ENCODE measurements around the gene TRIO.

Gene TRIO

DNA sequence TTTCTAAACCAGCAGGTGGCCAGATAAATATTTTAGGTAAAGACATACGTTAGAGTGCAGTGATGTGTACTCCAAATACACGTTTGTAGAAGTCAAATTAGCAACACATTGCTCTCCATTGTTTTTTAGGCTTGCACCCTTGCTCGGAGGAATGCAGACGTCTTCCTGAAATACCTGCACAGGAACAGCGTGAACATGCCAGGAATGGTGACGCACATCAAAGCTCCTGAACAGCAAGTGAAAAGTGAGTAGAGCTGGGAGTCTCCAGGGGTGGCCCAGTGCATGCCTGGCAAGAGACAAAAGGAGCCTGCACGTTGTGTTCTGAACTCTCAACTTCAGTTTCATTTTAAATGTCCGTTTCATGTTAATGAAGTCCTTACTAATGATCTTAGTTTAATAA, 231.0 kb downstream of the TRIO start:
- DNase-seq (ENCODE audit: low read depth), result no peak
- H3K4me3 ChIP-seq (ENCODE audit: low read length), result no peak overlapping the region
- TF ChIP-seq, protein P1, sequence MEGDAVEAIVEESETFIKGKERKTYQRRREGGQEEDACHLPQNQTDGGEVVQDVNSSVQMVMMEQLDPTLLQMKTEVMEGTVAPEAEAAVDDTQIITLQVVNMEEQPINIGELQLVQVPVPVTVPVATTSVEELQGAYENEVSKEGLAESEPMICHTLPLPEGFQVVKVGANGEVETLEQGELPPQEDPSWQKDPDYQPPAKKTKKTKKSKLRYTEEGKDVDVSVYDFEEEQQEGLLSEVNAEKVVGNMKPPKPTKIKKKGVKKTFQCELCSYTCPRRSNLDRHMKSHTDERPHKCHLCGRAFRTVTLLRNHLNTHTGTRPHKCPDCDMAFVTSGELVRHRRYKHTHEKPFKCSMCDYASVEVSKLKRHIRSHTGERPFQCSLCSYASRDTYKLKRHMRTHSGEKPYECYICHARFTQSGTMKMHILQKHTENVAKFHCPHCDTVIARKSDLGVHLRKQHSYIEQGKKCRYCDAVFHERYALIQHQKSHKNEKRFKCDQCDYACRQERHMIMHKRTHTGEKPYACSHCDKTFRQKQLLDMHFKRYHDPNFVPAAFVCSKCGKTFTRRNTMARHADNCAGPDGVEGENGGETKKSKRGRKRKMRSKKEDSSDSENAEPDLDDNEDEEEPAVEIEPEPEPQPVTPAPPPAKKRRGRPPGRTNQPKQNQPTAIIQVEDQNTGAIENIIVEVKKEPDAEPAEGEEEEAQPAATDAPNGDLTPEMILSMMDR (conservative IDR thresholded peaks at IDR 0.05; ENCODE audit: low read length), result no peak

DNA sequence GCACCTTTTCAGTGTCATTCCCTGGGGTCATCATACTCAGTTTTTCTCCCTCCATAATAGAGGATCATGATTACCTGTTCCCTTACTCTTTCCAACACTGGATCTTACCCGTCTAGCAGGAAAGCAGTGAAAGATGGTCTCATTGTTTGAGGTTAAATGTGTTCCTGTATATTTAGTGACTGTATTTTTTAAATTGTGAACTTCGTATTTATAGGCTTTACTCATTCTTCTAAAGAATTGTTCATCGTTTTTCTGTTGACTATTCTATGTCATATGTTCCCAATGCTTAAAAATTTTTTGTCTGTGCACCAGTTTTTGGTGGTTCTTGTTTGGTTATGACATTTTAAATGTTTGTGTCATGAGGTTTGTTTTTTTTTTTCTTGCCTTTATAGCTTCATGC, 233.6 kb downstream of the TRIO start:
- no peak overlapping the region for H3K4me3 ChIP-seq (ENCODE audit: low read length)
- DNase-seq (ENCODE audit: low read depth), result no peak
- TF ChIP-seq, protein P1 (conservative IDR thresholded peaks at IDR 0.05; ENCODE audit: low read length), result no peak

DNA sequence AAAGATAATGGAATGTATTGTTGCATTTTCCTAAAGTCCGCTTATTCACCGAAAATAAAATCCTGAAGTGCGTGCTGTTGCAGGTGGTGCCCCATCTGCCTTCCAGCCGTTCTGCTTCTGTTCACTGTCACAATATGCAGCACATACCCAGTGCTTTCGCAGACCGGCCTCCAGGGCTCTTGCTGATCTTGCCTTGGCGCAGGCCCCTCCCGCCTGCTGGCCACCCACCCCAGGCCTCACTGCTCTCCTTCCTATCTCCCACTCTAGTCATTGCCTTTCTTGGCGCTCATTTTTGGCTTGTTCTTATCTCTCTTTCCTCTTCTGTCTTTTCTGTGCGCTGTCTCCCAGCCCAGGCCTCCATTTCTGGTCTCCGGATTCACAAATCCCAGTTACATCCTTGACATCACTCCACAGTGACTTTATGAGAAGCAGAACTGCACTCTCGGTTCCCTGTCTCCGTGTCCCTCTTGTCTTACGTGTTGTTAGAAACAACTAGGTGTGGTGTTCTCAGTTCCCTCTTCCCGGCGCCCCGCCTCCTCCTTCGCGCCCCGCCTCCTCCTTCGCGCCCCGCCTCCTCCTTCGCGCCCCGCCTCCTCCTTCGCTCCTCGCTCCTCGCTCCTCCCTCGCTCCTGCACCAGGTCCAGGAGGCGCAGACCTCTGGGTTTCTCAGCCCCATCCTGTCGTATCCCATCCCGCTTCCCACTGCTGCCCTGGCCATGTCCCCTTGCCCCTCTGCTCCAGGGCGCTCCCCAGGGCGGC, 236.8 kb downstream of the TRIO start:
- no peak for DNase-seq (ENCODE audit: low read depth)
- TF ChIP-seq, protein P1 (conservative IDR thresholded peaks at IDR 0.05; ENCODE audit: low read length), result no peak
- no peak overlapping the region for H3K4me3 ChIP-seq (ENCODE audit: low read length)

DNA sequence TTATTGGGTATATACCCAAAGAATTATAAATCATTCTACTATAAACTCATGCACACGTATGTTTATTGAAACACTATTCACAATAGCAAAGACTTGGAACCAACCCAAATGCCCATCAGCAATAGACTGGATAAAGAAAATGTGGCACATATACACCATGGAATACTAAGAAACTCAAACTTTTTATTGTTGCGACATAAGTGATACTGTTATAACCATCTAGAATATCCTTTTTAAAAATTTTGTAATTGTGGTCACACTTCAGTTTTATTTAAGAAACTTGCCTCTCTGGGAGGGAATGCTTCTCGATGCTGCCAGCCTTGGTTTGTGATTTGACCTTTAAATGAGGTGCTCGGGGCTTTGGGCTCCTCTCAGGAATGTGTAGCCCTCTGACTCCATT, 237.6 kb downstream of the TRIO start:
- H3K4me3 ChIP-seq (ENCODE audit: low read length), result no peak overlapping the region
- TF ChIP-seq, protein P1 (conservative IDR thresholded peaks at IDR 0.05; ENCODE audit: low read length), result no peak
- DNase-seq (ENCODE audit: low read depth), result no peak

DNA sequence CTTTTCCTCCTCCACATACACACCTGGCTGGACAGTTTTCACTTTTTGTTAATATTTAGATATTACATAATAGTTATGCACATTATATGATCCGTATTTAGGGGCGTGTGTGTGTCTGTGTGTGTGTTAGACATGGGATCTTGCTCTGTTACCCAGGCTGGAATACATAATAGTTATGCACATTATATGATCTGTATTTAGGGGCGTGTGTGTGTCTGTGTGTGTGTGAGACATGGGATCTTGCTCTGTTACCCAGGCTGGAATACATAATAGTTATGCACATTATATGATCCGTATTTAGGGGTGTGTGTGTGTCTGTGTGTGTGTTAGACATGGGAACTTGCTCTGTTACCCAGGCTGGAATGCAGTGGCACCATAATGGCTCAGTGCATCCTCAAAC, 239.5 kb downstream of the TRIO start:
- DNase-seq (ENCODE audit: low read depth), result no peak
- H3K4me3 ChIP-seq (ENCODE audit: low read length), result no peak overlapping the region
- TF ChIP-seq, protein P1 (conservative IDR thresholded peaks at IDR 0.05; ENCODE audit: low read length), result no peak

DNA sequence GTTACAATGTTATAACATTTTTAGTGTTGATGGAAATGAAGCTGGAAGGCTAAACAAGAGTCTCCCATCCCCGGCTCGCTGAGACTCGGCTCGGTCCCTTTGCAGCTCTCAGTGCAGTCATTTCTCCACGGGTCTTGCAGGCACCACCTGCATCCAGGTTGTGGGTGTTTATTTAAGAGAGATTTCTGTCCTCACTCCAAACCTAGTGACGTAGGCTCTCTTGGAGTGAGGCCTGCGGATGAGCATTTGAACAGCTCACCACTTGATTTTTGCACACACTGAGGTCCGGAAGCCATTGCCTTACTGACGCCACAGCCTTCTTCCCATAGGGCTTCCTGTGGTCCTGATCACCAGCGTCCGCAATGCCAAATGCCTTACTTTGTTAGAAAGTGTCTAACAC, 240.8 kb downstream of the TRIO start:
- H3K4me3 ChIP-seq (ENCODE audit: low read length), result no peak overlapping the region
- DNase-seq (ENCODE audit: low read depth), result no peak
- TF ChIP-seq, protein P1 (conservative IDR thresholded peaks at IDR 0.05; ENCODE audit: low read length), result no peak

DNA sequence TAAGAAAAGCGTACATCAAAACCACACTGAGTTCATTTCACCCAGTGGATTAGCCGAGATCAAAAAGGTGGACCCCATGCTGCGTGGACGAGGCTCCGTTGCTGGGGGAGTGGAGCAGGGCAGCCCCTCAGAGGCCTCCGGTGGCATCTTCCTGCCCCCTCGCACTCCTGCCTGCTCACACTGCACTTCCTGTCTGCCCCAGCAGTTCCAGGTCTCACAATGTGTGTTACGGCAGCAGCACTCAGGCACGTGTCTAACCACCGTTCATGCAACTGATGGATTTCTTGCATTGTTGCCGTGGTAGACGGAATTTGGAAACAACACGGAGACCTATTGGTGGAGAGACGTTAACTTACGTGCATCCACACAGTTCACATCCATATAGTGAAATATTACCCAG, 241.9 kb downstream of the TRIO start:
- no peak overlapping the region for H3K4me3 ChIP-seq (ENCODE audit: low read length)
- no peak for DNase-seq (ENCODE audit: low read depth)
- TF ChIP-seq, protein P1 (conservative IDR thresholded peaks at IDR 0.05; ENCODE audit: low read length), result no peak
